Astrocyte (in vitro differentiated cells and primary cell): ENCODE data around the gene GCK. TPM values are rescaled to one million over a fixed set of nuclear protein-coding genes. Genes with fewer than 3 reads are reported as not detected.

Experiments
- DNase-seq: peaks from one replicate; pipeline ENCODE4 v3.0.0-alpha.2; 2010; ENCODE audit warnings: low read depth
- FAIRE-seq: peaks from 2 replicates; lab custom pipeline; 2011; peaks lifted over from hg19 to GRCh38; lab: Jason Lieb, UNC
- H2AFZ ChIP-seq: 2 replicates; pipeline ENCODE4 v1.6.0; 2012; ENCODE audit warnings: low read depth, low read length, inconsistent platforms
- H3K27ac ChIP-seq: 2 replicates; pipeline ENCODE4 v1.5.1; 2011; ENCODE audit warnings: low read depth, low read length, inconsistent platforms
- H3K27me3 ChIP-seq: 2 replicates; pipeline ENCODE4 v1.6.0; 2011; ENCODE audit warnings: low read length, inconsistent platforms; ENCODE audit not compliant: insufficient read depth
- H3K36me3 ChIP-seq: 2 replicates; pipeline ENCODE4 v1.5.1; 2011; ENCODE audit warnings: low read length, inconsistent platforms; ENCODE audit not compliant: insufficient read depth
- H3K4me1 ChIP-seq: 2 replicates; pipeline ENCODE4 v1.5.1; 2011; ENCODE audit warnings: low read length, inconsistent platforms; ENCODE audit not compliant: insufficient read depth
- H3K4me2 ChIP-seq: 2 replicates; pipeline ENCODE4 v1.6.0; 2012; ENCODE audit warnings: low read length, inconsistent platforms
- H3K4me3 ChIP-seq: 2 replicates; pipeline ENCODE4 v1.5.1; 2011; ENCODE audit warnings: low read depth, mild to moderate bottlenecking, low read length, inconsistent platforms; ENCODE audit not compliant: insufficient read depth
- H3K79me2 ChIP-seq: 2 replicates; pipeline ENCODE4 v1.6.0; 2012; ENCODE audit warnings: mild to moderate bottlenecking, low read length, inconsistent platforms; ENCODE audit not compliant: insufficient read depth
- H3K9ac ChIP-seq: 2 replicates; pipeline ENCODE4 v1.6.0; 2012; ENCODE audit warnings: mild to moderate bottlenecking, low read length, inconsistent platforms
- H3K9me3 ChIP-seq: 2 replicates; pipeline ENCODE4 v1.5.1; 2012; ENCODE audit warnings: low read depth, mild to moderate bottlenecking, low read length, inconsistent platforms; ENCODE audit not compliant: insufficient read depth
- H4K20me1 ChIP-seq: 2 replicates; pipeline ENCODE4 v1.6.0; 2012; ENCODE audit warnings: low read length, inconsistent platforms; ENCODE audit not compliant: insufficient read depth
- H3K27ac Mint-ChIP-seq: one replicate; pipeline ENCODE4 v1.8.0; 2021; ENCODE audit warnings: mild to moderate bottlenecking, mixed read lengths; ENCODE audit not compliant: unreplicated experiment
- H3K27me3 Mint-ChIP-seq: one replicate; pipeline ENCODE4 v1.8.0; 2021; ENCODE audit warnings: low read depth, mixed read lengths; ENCODE audit not compliant: unreplicated experiment
- H3K36me3 Mint-ChIP-seq: one replicate; pipeline ENCODE4 v1.8.0; 2021; ENCODE audit warnings: low read depth, mixed read lengths; ENCODE audit not compliant: unreplicated experiment
- H3K4me1 Mint-ChIP-seq: one replicate; pipeline ENCODE4 v1.8.0; 2021; ENCODE audit warnings: low read depth, mixed read lengths; ENCODE audit not compliant: unreplicated experiment
- H3K4me3 Mint-ChIP-seq: one replicate; pipeline ENCODE4 v1.8.0; 2021; ENCODE audit warnings: mild to moderate bottlenecking, moderate library complexity, mixed read lengths; ENCODE audit not compliant: unreplicated experiment
- H3K9me3 Mint-ChIP-seq: one replicate; pipeline ENCODE4 v1.8.0; 2021; ENCODE audit warnings: mild to moderate bottlenecking, mixed read lengths; ENCODE audit not compliant: unreplicated experiment
- EZH2 ChIP-seq: IDR thresholded peaks from 2 replicates; pipeline ENCODE4 v1.6.1; 2012; ENCODE audit warnings: mild to moderate bottlenecking, low read length, inconsistent platforms; ENCODE audit not compliant: insufficient read depth
- total RNA-seq: library from RNA; stranded (reverse); gene quantifications from 2 replicates; pipeline ENCODE4 v1.2.1, GENCODE V29; 2021
- TF ChIP-seq, protein P1 (sequence below): IDR thresholded peaks from 2 replicates; pipeline ENCODE4 v1.5.1; 2011; ENCODE audit warnings: low read depth, mild to moderate bottlenecking, inconsistent platforms, low read length, moderate library complexity; ENCODE audit not compliant: insufficient read depth

Gene GCK
- total RNA-seq, 1 donor from 2014 or later, result not detected

DNA sequence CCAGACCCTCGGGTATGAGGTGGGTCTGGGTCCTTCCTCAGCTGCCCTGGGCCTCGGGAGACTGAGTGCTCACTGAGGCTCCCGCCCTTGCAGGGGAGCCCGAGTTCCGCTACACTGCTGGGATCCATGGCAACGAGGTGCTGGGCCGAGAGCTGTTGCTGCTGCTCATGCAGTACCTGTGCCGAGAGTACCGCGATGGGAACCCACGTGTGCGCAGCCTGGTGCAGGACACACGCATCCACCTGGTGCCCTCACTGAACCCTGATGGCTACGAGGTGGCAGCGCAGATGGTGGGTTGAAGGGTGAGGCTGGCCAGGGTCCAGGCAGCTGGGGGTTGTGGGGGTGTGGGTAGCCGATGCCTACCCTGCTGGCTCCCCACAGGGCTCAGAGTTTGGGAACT is 77.5 kb downstream of the GCK start:
- H3K4me1 Mint-ChIP-seq, result no peaks in the 10 kb centered on the region
- H3K27ac ChIP-seq, result no peak overlapping the region
- no peaks in the 10 kb centered on the region for H3K27me3 Mint-ChIP-seq
- no peaks in the 10 kb centered on the region for H3K9me3 ChIP-seq
- DNase-seq (no peak), FAIRE-seq (no peak)
- H3K9ac ChIP-seq, result no peak overlapping the region
- H3K79me2 ChIP-seq, result no peaks in the 10 kb centered on the region
- H3K4me1 ChIP-seq, result no peaks in the 10 kb centered on the region
- no peak overlapping the region for H3K4me2 ChIP-seq
- no peak overlapping the region for H3K27ac Mint-ChIP-seq
- H4K20me1 ChIP-seq, result peaks cover 56% of the 10 kb centered on the region
- no peaks in the 10 kb centered on the region for H3K9me3 Mint-ChIP-seq
- no peak for TF ChIP-seq EZH2
- TF ChIP-seq, protein P1, sequence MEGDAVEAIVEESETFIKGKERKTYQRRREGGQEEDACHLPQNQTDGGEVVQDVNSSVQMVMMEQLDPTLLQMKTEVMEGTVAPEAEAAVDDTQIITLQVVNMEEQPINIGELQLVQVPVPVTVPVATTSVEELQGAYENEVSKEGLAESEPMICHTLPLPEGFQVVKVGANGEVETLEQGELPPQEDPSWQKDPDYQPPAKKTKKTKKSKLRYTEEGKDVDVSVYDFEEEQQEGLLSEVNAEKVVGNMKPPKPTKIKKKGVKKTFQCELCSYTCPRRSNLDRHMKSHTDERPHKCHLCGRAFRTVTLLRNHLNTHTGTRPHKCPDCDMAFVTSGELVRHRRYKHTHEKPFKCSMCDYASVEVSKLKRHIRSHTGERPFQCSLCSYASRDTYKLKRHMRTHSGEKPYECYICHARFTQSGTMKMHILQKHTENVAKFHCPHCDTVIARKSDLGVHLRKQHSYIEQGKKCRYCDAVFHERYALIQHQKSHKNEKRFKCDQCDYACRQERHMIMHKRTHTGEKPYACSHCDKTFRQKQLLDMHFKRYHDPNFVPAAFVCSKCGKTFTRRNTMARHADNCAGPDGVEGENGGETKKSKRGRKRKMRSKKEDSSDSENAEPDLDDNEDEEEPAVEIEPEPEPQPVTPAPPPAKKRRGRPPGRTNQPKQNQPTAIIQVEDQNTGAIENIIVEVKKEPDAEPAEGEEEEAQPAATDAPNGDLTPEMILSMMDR, result no peak
- no peak overlapping the region for H2AFZ ChIP-seq
- H3K4me3 ChIP-seq, result no peak overlapping the region
- no peak overlapping the region for H3K4me3 Mint-ChIP-seq
- H3K27me3 ChIP-seq, result no peaks in the 10 kb centered on the region
- peaks cover 5% of the 10 kb centered on the region for H3K36me3 ChIP-seq
- H3K36me3 Mint-ChIP-seq, result peaks cover 18% of the 10 kb centered on the region

DNA sequence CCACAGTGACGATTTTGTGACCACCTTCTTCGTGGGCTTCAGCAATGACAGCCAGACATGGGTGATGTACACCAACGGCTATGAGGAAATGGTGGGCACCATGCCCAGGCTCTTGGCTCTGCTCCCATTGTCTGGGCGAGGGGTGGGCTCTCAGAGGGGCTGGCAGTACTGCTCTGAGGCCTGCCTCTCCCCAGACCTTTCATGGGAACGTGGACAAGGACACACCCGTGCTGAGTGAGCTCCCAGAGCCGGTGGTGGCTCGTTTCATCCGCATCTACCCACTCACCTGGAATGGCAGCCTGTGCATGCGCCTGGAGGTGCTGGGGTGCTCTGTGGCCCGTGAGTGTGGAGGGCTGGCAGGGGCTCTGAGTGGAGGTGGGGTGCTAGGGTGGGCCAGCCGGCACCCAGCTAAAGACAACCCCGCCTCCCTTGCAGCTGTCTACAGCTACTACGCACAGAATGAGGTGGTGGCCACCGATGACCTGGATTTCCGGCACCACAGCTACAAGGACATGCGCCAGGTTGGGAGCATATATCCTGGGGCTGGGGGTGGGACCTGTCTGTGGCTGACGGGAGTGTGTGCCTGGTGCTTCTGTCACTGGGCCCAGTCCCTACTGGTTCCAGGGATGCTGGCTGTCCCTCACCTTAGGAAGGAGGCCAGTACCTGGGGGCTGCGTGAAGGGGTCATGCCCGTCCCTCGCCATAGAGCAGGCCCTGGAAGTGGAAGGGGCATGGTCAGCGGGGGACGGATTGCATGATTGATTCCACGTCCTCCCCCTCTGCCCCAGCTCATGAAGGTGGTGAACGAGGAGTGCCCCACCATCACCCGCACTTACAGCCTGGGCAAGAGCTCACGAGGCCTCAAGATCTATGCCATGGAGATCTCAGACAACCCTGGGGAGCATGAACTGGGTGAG is 78.3 kb downstream of the GCK start:
- no peak overlapping the region for H3K4me3 Mint-ChIP-seq
- no peak overlapping the region for H3K4me2 ChIP-seq
- H3K79me2 ChIP-seq, result peaks cover 3% of the 10 kb centered on the region
- TF ChIP-seq, protein P1, result no peak
- TF ChIP-seq EZH2, result no peak
- H3K36me3 Mint-ChIP-seq, result peaks cover 22% of the 10 kb centered on the region
- no peak overlapping the region for H3K4me3 ChIP-seq
- H3K9me3 ChIP-seq, result no peaks in the 10 kb centered on the region
- H3K27ac ChIP-seq, result no peak overlapping the region
- H4K20me1 ChIP-seq, result peaks cover 60% of the 10 kb centered on the region
- no peak for FAIRE-seq
- peaks cover 4% of the 10 kb centered on the region for H3K4me1 Mint-ChIP-seq
- no peaks in the 10 kb centered on the region for H3K27me3 ChIP-seq
- no peak overlapping the region for H3K9ac ChIP-seq
- H3K36me3 ChIP-seq, result peaks cover 5% of the 10 kb centered on the region
- H2AFZ ChIP-seq, result no peak overlapping the region
- H3K4me1 ChIP-seq, result peaks cover under 1% of the 10 kb centered on the region
- H3K9me3 Mint-ChIP-seq, result no peaks in the 10 kb centered on the region
- H3K27ac Mint-ChIP-seq, result no peak overlapping the region
- no peak for DNase-seq
- H3K27me3 Mint-ChIP-seq, result no peaks in the 10 kb centered on the region

DNA sequence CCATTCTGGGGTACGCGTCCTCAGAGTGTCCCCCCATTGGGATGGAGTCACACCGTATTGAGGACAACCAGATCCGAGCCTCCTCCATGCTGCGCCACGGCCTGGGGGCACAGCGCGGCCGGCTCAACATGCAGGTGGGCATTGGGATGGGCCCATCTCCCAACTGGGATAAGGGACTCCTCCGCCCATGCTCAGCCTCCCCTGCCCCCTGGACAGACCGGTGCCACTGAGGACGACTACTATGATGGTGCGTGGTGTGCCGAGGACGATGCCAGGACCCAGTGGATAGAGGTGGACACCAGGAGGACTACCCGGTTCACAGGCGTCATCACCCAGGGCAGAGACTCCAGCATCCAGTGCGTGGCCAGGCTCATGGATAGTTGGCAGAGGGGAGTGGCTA is 79.2 kb downstream of the GCK start:
- Histone ChIP-seq H3K27me3 (no peaks in the 10 kb centered on the region), H4K20me1 (peaks cover 63% of the 10 kb centered on the region), H2AFZ (no peak overlapping the region), H3K79me2 (peaks cover 13% of the 10 kb centered on the region), H3K4me1 (peaks cover 10% of the 10 kb centered on the region), H3K4me2 (no peak overlapping the region), H3K27ac (no peak overlapping the region), H3K36me3 (peaks cover 5% of the 10 kb centered on the region), H3K4me3 (no peak overlapping the region), H3K9me3 (no peaks in the 10 kb centered on the region), H3K9ac (no peak overlapping the region)
- no peak for FAIRE-seq
- Mint-ChIP-seq H3K27ac (no peak overlapping the region), H3K4me1 (peaks cover 11% of the 10 kb centered on the region), H3K9me3 (no peaks in the 10 kb centered on the region), H3K4me3 (no peak overlapping the region), H3K27me3 (no peaks in the 10 kb centered on the region), H3K36me3 (peaks cover 21% of the 10 kb centered on the region)
- no peak for DNase-seq
- TF ChIP-seq EZH2, result no peak
- TF ChIP-seq, protein P1, result no peak
